ENCODE measurements around the gene UPP1.

The UPP1 gene

GRCh38 chr7:48130658-48131108, 41.6 kb downstream of the UPP1 start:
- no peak for TF ChIP-seq CTCF (conservative IDR thresholded peaks at IDR 0.05; ENCODE audit: low read depth)
- no peak for DNase-seq (ENCODE audit: low spot score)
- ChIA-PET CTCF (no interaction called here), POLR2A (ENCODE audit: low non-redundant PET) (no interaction called here)
- no peak overlapping the region for H3K27ac ChIP-seq

DNA sequence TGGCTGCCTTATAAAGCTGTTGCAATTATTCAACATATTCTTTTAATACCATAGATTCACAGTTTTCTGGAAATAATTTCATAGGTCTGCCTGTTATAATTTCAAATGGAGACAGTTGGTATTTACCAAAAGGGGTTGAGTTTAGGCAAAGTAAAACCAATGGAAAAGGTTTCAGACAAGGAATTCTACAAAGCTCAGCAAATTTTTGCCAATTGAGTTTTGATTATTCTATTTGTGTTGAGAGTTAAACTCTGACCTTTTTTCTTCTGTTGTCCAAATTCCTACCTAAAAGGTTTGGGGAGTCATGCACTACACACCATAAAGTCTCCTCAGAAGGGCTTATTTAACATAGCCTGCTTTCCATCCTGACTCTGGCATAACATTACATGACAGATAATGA, 43.7 kb downstream of the UPP1 start:
- no peak for TF ChIP-seq CTCF (conservative IDR thresholded peaks at IDR 0.05; ENCODE audit: low read depth)
- CTCF ChIA-PET: no interaction called here
- no peak for DNase-seq (ENCODE audit: low spot score)
- POLR2A ChIA-PET (ENCODE audit: low non-redundant PET): no interaction called here
- no peak overlapping the region for H3K27ac ChIP-seq

GRCh38 chr7:48139459-48139858, 50.4 kb downstream of the UPP1 start:
- no peak for TF ChIP-seq CTCF (conservative IDR thresholded peaks at IDR 0.05; ENCODE audit: low read depth)
- H3K27ac ChIP-seq: no peak overlapping the region
- POLR2A ChIA-PET (ENCODE audit: low non-redundant PET): no interaction called here
- CTCF ChIA-PET: interaction anchor here (0.7 to 1.9 kb wide), 3 partner anchors 16 to 142 kb away, joined by 3 to 6 read pairs (median 4); no protein-coding TSS in a partner anchor
- no peak for DNase-seq (ENCODE audit: low spot score)

GRCh38 chr7:48140001-48140681, 51.1 kb downstream of the UPP1 start:
- TF ChIP-seq CTCF (conservative IDR thresholded peaks at IDR 0.05; ENCODE audit: low read depth): no peak
- POLR2A ChIA-PET (ENCODE audit: low non-redundant PET): no interaction called here
- CTCF ChIA-PET: interaction anchor here (1.9 kb wide), 1 partner anchor 15 kb away, joined by 6 read pairs; no protein-coding TSS in a partner anchor
- no peak overlapping the region for H3K27ac ChIP-seq
- no peak for DNase-seq (ENCODE audit: low spot score)

- DNase-seq (ENCODE audit: low spot score): no peak
- TF ChIP-seq CTCF (conservative IDR thresholded peaks at IDR 0.05; ENCODE audit: low read depth): no peak
- ChIA-PET POLR2A (ENCODE audit: low non-redundant PET) (no interaction called here), CTCF (interaction anchor here (0.6 to 1.9 kb wide), 2 partner anchors 14 to 279 kb away, joined by 3 to 6 read pairs; no protein-coding TSS in a partner anchor)
- no peak overlapping the region for H3K27ac ChIP-seq
These were observed 52.5 kb downstream of the UPP1 start for GRCh38 chr7:48141521-48141920.

GRCh38 chr7:48144291-48144768, 55.3 kb downstream of the UPP1 start:
- no peak overlapping the region for H3K27ac ChIP-seq
- DNase-seq (ENCODE audit: low spot score): no peak
- POLR2A ChIA-PET (ENCODE audit: low non-redundant PET): no interaction called here
- no peak for TF ChIP-seq CTCF (conservative IDR thresholded peaks at IDR 0.05; ENCODE audit: low read depth)
- CTCF ChIA-PET: interaction anchor here (0.6 to 1.1 kb wide), 2 partner anchors 9 to 10 kb away, joined by 4 to 8 read pairs; no protein-coding TSS in a partner anchor

Data from RWPE1 (cell line).